Colonic mucosa (tissue), 4 donors: ENCODE data around the gene AIRE. TPM values are rescaled to one million over a fixed set of nuclear protein-coding genes. Genes with fewer than 3 reads are reported as not detected.

ENCODE experiments used
- DNase-seq: peaks from one replicate; pipeline ENCODE4 v3.0.0-alpha.2; 2020
- H3K27ac ChIP-seq: fragments of 200-600 bp; one replicate; pipeline ENCODE4 v1.8.0; 2021
- H3K27me3 ChIP-seq: fragments of 200-600 bp; one replicate; pipeline ENCODE4 v1.8.0; 2021
- H3K36me3 ChIP-seq: fragments of 200-600 bp; one replicate; pipeline ENCODE4 v1.8.0; 2021
- H3K4me1 ChIP-seq: fragments of 200-600 bp; one replicate; pipeline ENCODE4 v1.8.0; 2021; ENCODE audit warnings: mild to moderate bottlenecking
- H3K4me3 ChIP-seq: fragments of 200-600 bp; one replicate; pipeline ENCODE4 v1.8.0; 2021
- H3K9ac ChIP-seq, 2 donors: one replicate each; pipeline ENCODE4 v1.7.0; 2013; ENCODE audit warnings: control low read depth in 2 of 2, low read depth in 2 of 2, low read length in 2 of 2
- H3K9me3 ChIP-seq: fragments of 200-600 bp; one replicate; pipeline ENCODE4 v1.8.0; 2021
- intact Hi-C: fragments of 100-400 bp; cut with DNase I; formaldehyde crosslinking; loops from one replicate; pipeline ENCODE4 v1.14.1; 2022
- total RNA-seq, 2 donors: library from RNA; stranded (reverse); fragmentation: NEBNext Ultra II Directional in 1 of 2; extraction: Animal tissue kit (Norgen Biotek cat#: 25700) in 1 of 2; gene quantifications; one replicate each; pipeline ENCODE4 v1.2.1, GENCODE V29; 2021
- TF ChIP-seq, protein P1 (sequence below): fragments of 200-600 bp; IDR thresholded peaks from one replicate; pipeline ENCODE4 v1.8.0; 2022; ENCODE audit warnings: antibody characterized with exemption, mild to moderate bottlenecking
- donor health status: healthy.
- donor health status: DM: no; HTN: no; CAD: no.
- donor health status: DM: no; HTN: no; CAD: no.

AIRE gene
- total RNA-seq, 2 donors from 2014 or later: 0.11 TPM; not detected in 1

DNA sequence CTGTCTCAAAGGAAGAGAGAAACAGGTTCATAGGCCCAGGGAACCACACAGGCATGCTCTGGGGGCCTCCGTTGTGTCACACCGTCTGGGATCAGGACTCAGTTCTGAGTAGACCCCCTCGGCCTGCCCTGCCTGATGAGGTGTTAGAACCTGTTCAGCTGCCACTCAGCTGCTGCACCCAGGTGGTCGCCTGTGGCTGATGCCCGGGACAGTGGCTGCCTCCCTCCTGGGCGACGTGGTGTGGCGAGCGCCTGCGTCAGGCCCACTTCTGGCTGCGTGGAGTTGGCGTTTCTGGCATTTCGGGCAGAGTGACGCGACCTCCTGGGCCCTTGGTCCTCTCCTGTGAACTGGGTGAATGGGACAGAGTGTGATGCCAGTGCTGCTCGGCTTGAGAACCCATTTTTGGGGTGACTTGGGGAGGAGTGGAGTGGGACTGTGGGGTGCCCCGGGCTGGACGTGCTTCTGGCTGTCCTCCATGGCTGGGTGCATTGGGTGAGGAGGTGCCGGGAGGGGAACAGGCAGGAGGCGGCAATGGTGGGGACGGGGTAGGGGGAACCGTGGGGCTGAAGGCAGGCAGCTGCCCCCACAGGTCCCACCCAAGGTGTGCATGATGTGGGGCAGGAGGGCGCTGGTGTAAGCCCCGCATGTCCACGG, 42.7 kb downstream of the AIRE start:
- Histone ChIP-seq H3K27ac (no peak overlapping the region), H3K9me3 (no peaks in the 10 kb centered on the region), H3K36me3 (peaks cover 5% of the 10 kb centered on the region), H3K27me3 (no peaks in the 10 kb centered on the region), H3K4me1 (no peaks in the 10 kb centered on the region), H3K9ac (no peak overlapping the region), H3K4me3 (no peak overlapping the region)
- no peak for DNase-seq
- intact Hi-C loops: no loop called here
- TF ChIP-seq, protein P1, sequence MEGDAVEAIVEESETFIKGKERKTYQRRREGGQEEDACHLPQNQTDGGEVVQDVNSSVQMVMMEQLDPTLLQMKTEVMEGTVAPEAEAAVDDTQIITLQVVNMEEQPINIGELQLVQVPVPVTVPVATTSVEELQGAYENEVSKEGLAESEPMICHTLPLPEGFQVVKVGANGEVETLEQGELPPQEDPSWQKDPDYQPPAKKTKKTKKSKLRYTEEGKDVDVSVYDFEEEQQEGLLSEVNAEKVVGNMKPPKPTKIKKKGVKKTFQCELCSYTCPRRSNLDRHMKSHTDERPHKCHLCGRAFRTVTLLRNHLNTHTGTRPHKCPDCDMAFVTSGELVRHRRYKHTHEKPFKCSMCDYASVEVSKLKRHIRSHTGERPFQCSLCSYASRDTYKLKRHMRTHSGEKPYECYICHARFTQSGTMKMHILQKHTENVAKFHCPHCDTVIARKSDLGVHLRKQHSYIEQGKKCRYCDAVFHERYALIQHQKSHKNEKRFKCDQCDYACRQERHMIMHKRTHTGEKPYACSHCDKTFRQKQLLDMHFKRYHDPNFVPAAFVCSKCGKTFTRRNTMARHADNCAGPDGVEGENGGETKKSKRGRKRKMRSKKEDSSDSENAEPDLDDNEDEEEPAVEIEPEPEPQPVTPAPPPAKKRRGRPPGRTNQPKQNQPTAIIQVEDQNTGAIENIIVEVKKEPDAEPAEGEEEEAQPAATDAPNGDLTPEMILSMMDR: no peak

DNA sequence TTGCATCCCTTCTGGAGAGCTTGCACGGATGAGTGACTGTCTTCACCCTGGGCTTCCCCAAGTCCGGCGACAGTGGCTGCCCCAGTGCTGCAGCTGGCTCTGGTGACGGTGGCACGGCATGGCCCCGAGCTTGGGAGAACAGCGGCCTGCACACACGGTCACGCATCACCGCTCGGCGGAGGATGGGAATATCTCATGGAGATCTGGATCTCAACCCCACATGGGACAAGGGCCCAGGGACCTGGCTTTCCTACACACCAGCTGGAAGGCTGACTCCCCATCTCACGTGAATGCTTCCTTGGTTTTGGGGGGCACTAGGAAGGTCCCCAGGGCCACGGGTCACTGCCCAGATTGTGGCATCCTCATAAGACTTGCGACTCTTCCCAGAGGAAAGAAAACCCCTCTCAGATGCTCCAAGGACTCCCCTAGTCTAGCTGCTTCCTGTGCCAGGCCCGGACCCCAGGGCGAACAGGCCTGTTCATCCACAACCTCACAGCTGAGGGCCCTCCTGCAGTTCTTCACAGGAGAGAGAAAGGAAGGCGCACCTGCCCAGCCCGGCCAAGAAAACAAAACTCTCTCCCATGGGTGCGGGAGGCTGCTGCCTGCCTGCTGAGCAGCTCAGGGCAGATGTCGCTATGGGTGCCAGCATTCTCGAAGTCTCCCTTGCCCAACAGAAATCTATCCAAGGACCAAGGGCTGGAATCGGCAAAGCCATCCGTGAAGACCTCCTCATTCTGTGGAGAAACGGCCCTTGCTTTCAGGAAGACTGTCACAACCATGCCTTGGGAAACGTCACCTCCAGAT, 43.6 kb downstream of the AIRE start:
- H3K4me3 ChIP-seq: no peak overlapping the region
- H3K27ac ChIP-seq: no peak overlapping the region
- H3K9ac ChIP-seq: no peak overlapping the region
- no peaks in the 10 kb centered on the region for H3K4me1 ChIP-seq
- TF ChIP-seq, protein P1: no peak
- intact Hi-C loops: no loop called here
- peaks cover 5% of the 10 kb centered on the region for H3K36me3 ChIP-seq
- DNase-seq: no peak
- H3K9me3 ChIP-seq: no peaks in the 10 kb centered on the region
- H3K27me3 ChIP-seq: no peaks in the 10 kb centered on the region

DNA sequence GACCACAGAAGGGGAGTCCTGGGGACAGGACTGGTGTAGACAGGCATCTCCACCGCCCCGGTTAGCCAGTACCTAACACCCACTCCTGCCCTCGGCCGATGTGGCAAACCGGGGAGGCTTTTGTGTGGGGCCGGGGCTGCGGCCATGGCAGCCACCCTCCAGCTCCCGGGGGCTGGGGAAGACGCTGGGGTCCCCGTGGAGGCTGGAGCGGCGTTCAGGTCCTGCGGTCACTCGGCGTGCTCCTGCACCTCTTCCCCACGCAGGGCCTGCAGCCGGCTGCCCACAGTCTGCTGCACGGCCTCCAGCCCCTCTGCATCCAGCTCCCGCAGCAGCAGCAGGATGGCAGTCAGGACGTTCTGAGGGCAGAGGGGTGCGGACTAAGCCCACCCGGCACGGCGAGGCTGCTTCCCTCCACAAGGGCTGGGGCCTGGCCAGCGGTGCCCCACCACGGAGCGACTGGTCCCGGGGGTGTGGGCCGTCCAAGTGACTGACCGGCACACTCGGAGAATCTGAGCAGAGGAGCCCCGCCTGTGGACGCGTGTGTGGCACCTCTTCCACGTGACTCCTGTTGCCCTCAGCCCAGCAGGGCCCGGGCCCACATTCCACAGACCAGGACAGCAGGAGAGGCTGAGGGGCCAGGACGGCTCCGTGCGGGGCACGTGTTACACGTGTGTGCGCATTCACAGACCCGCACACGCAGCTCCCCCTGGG, 44.5 kb downstream of the AIRE start:
- Histone ChIP-seq H3K9ac (no peak overlapping the region), H3K9me3 (no peaks in the 10 kb centered on the region), H3K27ac (no peak overlapping the region), H3K27me3 (no peaks in the 10 kb centered on the region), H3K4me3 (no peak overlapping the region), H3K4me1 (no peaks in the 10 kb centered on the region), H3K36me3 (no peaks in the 10 kb centered on the region)
- TF ChIP-seq, protein P1: no peak
- no peak for DNase-seq
- intact Hi-C loops: no loop called here

DNA sequence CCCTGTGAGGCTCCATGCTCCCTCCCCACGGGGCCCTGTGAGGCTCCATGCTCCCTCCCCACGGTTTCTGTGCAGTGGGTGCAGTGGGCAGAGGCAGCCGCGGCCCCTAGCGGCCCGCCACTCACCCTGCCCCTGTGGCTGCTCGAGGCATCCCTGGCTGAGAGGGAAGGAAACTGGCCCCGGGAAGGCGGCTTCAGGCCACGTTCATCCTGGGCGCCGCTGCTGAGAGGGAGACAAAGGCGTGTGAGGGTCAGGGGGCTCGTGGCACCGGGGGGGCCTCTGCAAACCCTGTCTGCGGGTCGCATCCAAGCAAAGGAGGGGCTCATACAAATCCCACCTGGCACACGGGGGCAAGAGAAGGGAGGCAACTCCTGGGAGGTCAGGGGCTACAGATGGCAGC, 45.0 kb downstream of the AIRE start:
- Histone ChIP-seq H3K4me1 (no peaks in the 10 kb centered on the region), H3K27ac (no peak overlapping the region), H3K27me3 (no peaks in the 10 kb centered on the region), H3K9me3 (no peaks in the 10 kb centered on the region), H3K9ac (no peak overlapping the region), H3K4me3 (no peak overlapping the region), H3K36me3 (no peaks in the 10 kb centered on the region)
- intact Hi-C loops: no loop called here
- DNase-seq: no peak
- TF ChIP-seq, protein P1: no peak

DNA sequence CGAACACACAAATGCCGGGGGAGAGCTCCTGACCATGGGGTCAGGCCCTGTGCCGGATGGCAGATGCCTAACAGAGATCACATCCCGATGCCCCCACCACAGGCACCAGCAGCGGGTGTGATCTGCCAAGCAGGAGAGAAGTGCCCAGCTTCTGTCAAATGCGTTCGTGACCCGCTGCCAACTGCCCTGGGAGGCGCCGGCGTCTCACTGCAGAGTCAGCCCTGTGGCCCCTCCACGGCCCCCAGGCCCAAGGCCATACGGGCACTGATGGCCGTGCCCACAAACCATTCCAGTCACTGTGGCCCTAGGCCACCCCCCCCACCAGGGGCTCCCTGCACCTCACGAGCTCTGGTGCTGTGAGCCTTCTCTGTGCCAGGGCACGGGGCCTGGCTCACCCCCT, 45.5 kb downstream of the AIRE start:
- no peaks in the 10 kb centered on the region for H3K36me3 ChIP-seq
- H3K27me3 ChIP-seq: no peaks in the 10 kb centered on the region
- TF ChIP-seq, protein P1: no peak
- no peak overlapping the region for H3K27ac ChIP-seq
- no peaks in the 10 kb centered on the region for H3K4me1 ChIP-seq
- H3K4me3 ChIP-seq: no peak overlapping the region
- H3K9ac ChIP-seq: no peak overlapping the region
- intact Hi-C loops: no loop called here
- H3K9me3 ChIP-seq: no peaks in the 10 kb centered on the region
- DNase-seq: no peak
